ENCODE data around the gene ITM2C. TPM values are rescaled to one million over a fixed set of nuclear protein-coding genes. Genes with fewer than 3 reads are reported as not detected.
A peak's percentile ranks its signal among the peaks of the same experiment; 100 is the strongest.

Gene ITM2C
- total and polyA plus RNA-seq, 2 experiments from 2014 or later = 241 to 367 TPM

DNA sequence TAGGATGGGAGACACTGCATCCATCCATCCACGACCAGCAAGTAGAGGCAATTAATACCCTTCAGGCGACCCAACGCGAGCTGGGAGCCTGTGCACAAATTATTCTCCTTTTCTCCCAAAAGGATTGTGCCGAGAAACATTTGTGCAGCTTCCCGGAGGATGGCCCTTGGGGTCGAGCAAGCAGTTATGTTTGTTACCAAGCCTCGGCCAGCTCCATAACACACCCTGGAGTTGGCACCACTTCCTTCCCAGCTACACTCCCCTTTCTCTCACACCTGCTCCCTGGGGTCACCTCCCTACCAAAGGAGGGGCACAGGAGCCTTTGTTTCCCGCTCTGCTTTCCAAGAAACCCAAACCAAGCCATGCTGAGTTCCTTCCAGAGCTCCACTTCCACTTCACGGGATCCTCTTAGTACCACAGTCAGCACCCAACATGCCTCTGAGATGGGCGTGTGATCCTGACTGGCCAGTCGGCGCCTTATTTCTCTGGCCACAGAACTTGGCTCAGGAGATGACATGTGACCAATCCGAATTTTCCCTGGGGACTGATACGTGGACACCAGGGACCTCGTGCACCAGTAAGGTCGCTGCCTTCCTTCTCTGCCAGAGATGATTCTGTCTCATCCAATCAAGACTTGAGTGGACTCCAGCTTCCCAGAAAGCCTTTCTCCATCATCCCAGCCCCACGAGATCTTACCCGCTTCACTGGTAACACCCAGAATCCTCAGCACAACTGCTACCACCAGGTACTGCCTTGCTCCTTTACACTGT lies 31.8 kb downstream of the ITM2C start:
- Mint-ChIP-seq H3K36me3 (ENCODE audit: low read depth) (no peaks in the 10 kb centered on the region; the same call in 2 of the 3 replicates), H3K9me3 (no peaks in the 10 kb centered on the region; the same call in 2 of the 3 replicates), H3K27ac (no peak overlapping the region), H3K4me3 (no peak overlapping the region), H3K27me3 (ENCODE audit: insufficient read depth, low read depth, poor library complexity) (peaks cover 8% of the 10 kb centered on the region), H3K4me1 (peaks cover 28% of the 10 kb centered on the region)
- Histone ChIP-seq H3K4me1 (ENCODE audit: insufficient read depth) (peaks cover 19% of the 10 kb centered on the region; the same call in 1 of the 2 replicates), H3F3A (replicated peaks; ENCODE audit: low read depth) (no peaks in the 10 kb centered on the region), H3K9me2 (ENCODE audit: insufficient read depth) (no peaks in the 10 kb centered on the region), H3K79me2 (replicated peaks; ENCODE audit: insufficient read depth) (no peaks in the 10 kb centered on the region), H3K4me2 (no peak overlapping the region), H2AFZ (no peak overlapping the region), H3K4me3 (no peak overlapping the region), H4K20me1 (replicated peaks; ENCODE audit: insufficient read depth) (no peaks in the 10 kb centered on the region), H3K36me3 (ENCODE audit: insufficient read depth) (no peaks in the 10 kb centered on the region), H3K27me3 (ENCODE audit: insufficient read depth) (no peaks in the 10 kb centered on the region), H3K27ac (ENCODE audit: low read depth) (no peak overlapping the region)
- ATAC-seq = no peak
- no peak for DNase-seq (ENCODE audit: low spot score)
- TF ChIP-seq ZNF114 (CRISPR knock-in tag; IDR thresholded peaks at IDR 0.05) (no peak), JUNB (IDR thresholded peaks at IDR 0.05; ENCODE audit: unreplicated experiment) (no peak), EZH2phosphoT487 (IDR thresholded peaks at IDR 0.05; ENCODE audit: unreplicated experiment) (no peak)

DNA sequence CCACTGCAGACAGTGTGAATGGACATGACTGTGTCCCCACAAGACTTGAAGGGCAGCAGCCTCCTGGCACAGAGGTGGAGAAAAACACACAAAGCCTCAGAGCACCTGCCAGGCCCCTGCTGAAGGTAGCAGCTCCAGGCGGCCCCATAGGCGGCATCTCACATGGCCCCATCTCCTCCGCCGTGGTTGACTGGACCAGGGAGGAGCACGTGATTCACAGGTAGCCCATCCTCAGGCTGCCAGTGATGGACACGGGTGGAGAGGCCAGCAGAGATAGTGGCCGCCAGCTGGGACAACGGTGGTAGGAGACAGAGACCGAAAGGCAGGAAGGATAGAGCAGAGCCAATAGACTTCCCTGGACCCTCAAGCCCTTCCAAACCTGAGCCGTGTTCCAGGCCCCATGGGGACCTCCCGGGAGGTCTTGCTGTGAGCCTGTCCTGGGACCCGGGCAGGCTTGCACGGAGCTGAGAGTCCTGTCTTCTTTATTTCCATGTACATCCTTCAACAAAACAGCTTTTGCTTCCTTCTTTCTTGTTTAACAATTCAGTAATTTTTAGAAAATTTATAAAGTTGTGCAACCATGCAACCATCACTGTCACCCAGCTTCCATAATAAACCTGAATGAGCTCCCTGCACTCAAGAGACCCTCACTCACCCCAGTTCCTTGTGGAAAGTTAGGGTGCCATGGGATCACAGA lies 33.4 kb downstream of the ITM2C start:
- Histone ChIP-seq H3K9me2 (ENCODE audit: insufficient read depth) (no peaks in the 10 kb centered on the region), H2AFZ (peak overlapping the region; percentile 85), H3F3A (replicated peaks; ENCODE audit: low read depth) (no peaks in the 10 kb centered on the region), H3K4me3 (no peak overlapping the region), H4K20me1 (replicated peaks; ENCODE audit: insufficient read depth) (no peaks in the 10 kb centered on the region), H3K4me1 (ENCODE audit: insufficient read depth) (peaks cover 26% of the 10 kb centered on the region), H3K27ac (ENCODE audit: low read depth) (no peak overlapping the region), H3K36me3 (ENCODE audit: insufficient read depth) (no peaks in the 10 kb centered on the region), H3K4me2 (no peak overlapping the region), H3K79me2 (replicated peaks; ENCODE audit: insufficient read depth) (no peaks in the 10 kb centered on the region), H3K27me3 (ENCODE audit: insufficient read depth) (no peaks in the 10 kb centered on the region)
- Mint-ChIP-seq H3K9me3 (no peaks in the 10 kb centered on the region), H3K4me1 (peaks cover 33% of the 10 kb centered on the region), H3K4me3 (no peak overlapping the region), H3K27me3 (ENCODE audit: insufficient read depth, low read depth, poor library complexity) (peaks cover 5% of the 10 kb centered on the region), H3K27ac (no peak overlapping the region), H3K36me3 (ENCODE audit: low read depth) (no peaks in the 10 kb centered on the region)
- DNase-seq (ENCODE audit: low spot score) = no peak
- ATAC-seq = no peak
- TF ChIP-seq, protein P1, sequence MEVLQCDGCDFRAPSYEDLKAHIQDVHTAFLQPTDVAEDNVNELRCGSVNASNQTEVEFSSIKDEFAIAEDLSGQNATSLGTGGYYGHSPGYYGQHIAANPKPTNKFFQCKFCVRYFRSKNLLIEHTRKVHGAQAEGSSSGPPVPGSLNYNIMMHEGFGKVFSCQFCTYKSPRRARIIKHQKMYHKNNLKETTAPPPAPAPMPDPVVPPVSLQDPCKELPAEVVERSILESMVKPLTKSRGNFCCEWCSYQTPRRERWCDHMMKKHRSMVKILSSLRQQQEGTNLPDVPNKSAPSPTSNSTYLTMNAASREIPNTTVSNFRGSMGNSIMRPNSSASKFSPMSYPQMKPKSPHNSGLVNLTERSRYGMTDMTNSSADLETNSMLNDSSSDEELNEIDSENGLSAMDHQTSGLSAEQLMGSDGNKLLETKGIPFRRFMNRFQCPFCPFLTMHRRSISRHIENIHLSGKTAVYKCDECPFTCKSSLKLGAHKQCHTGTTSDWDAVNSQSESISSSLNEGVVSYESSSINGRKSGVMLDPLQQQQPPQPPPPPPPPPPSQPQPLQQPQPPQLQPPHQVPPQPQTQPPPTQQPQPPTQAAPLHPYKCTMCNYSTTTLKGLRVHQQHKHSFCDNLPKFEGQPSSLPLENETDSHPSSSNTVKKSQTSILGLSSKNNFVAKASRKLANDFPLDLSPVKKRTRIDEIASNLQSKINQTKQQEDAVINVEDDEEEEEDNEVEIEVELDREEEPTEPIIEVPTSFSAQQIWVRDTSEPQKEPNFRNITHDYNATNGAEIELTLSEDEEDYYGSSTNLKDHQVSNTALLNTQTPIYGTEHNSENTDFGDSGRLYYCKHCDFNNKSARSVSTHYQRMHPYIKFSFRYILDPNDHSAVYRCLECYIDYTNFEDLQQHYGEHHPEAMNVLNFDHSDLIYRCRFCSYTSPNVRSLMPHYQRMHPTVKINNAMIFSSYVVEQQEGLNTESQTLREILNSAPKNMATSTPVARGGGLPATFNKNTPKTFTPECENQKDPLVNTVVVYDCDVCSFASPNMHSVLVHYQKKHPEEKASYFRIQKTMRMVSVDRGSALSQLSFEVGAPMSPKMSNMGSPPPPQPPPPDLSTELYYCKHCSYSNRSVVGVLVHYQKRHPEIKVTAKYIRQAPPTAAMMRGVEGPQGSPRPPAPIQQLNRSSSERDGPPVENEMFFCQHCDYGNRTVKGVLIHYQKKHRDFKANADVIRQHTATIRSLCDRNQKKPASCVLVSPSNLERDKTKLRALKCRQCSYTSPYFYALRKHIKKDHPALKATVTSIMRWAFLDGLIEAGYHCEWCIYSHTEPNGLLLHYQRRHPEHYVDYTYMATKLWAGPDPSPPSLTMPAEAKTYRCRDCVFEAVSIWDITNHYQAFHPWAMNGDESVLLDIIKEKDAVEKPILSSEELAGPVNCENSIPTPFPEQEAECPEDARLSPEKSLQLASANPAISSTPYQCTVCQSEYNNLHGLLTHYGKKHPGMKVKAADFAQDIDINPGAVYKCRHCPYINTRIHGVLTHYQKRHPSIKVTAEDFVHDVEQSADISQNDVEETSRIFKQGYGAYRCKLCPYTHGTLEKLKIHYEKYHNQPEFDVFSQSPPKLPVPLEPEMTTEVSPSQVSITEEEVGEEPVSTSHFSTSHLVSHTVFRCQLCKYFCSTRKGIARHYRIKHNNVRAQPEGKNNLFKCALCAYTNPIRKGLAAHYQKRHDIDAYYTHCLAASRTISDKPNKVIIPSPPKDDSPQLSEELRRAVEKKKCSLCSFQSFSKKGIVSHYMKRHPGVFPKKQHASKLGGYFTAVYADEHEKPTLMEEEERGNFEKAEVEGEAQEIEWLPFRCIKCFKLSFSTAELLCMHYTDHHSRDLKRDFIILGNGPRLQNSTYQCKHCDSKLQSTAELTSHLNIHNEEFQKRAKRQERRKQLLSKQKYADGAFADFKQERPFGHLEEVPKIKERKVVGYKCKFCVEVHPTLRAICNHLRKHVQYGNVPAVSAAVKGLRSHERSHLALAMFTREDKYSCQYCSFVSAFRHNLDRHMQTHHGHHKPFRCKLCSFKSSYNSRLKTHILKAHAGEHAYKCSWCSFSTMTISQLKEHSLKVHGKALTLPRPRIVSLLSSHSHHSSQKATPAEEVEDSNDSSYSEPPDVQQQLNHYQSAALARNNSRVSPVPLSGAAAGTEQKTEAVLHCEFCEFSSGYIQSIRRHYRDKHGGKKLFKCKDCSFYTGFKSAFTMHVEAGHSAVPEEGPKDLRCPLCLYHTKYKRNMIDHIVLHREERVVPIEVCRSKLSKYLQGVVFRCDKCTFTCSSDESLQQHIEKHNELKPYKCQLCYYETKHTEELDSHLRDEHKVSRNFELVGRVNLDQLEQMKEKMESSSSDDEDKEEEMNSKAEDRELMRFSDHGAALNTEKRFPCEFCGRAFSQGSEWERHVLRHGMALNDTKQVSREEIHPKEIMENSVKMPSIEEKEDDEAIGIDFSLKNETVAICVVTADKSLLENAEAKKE (CRISPR knock-in tag; IDR thresholded peaks at IDR 0.05) = no peak
- TF ChIP-seq, protein P2, sequence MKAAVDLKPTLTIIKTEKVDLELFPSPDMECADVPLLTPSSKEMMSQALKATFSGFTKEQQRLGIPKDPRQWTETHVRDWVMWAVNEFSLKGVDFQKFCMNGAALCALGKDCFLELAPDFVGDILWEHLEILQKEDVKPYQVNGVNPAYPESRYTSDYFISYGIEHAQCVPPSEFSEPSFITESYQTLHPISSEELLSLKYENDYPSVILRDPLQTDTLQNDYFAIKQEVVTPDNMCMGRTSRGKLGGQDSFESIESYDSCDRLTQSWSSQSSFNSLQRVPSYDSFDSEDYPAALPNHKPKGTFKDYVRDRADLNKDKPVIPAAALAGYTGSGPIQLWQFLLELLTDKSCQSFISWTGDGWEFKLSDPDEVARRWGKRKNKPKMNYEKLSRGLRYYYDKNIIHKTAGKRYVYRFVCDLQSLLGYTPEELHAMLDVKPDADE (IDR thresholded peaks at IDR 0.05) = no peak
- TF ChIP-seq, protein P3, sequence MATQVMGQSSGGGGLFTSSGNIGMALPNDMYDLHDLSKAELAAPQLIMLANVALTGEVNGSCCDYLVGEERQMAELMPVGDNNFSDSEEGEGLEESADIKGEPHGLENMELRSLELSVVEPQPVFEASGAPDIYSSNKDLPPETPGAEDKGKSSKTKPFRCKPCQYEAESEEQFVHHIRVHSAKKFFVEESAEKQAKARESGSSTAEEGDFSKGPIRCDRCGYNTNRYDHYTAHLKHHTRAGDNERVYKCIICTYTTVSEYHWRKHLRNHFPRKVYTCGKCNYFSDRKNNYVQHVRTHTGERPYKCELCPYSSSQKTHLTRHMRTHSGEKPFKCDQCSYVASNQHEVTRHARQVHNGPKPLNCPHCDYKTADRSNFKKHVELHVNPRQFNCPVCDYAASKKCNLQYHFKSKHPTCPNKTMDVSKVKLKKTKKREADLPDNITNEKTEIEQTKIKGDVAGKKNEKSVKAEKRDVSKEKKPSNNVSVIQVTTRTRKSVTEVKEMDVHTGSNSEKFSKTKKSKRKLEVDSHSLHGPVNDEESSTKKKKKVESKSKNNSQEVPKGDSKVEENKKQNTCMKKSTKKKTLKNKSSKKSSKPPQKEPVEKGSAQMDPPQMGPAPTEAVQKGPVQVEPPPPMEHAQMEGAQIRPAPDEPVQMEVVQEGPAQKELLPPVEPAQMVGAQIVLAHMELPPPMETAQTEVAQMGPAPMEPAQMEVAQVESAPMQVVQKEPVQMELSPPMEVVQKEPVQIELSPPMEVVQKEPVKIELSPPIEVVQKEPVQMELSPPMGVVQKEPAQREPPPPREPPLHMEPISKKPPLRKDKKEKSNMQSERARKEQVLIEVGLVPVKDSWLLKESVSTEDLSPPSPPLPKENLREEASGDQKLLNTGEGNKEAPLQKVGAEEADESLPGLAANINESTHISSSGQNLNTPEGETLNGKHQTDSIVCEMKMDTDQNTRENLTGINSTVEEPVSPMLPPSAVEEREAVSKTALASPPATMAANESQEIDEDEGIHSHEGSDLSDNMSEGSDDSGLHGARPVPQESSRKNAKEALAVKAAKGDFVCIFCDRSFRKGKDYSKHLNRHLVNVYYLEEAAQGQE (IDR thresholded peaks at IDR 0.05; ENCODE audit: unreplicated experiment) = no peak
- no peak for TF ChIP-seq ZNF114 (CRISPR knock-in tag; IDR thresholded peaks at IDR 0.05)
